Chondrocyte (in vitro differentiated cells): ENCODE results near the gene PTPRN2. TPM values are rescaled to one million over a fixed set of nuclear protein-coding genes. Genes with fewer than 3 reads are reported as not detected.

Experiments
- DNase-seq: peaks from one replicate; pipeline ENCODE4 v3.0.0; 2021; ENCODE audit warnings: mixed read lengths, low spot score
- H3K27ac Mint-ChIP-seq: one replicate; pipeline ENCODE4 v1.8.0; 2021; ENCODE audit warnings: mild to moderate bottlenecking, moderate library complexity, mixed read lengths; ENCODE audit not compliant: unreplicated experiment
- H3K27me3 Mint-ChIP-seq: 2 replicates; pipeline ENCODE4 v1.8.0; 2021; ENCODE audit warnings: low read depth, mixed read lengths
- H3K36me3 Mint-ChIP-seq: 2 replicates; pipeline ENCODE4 v1.8.0; 2021; ENCODE audit warnings: low read depth, mixed read lengths
- H3K4me1 Mint-ChIP-seq: 2 replicates; pipeline ENCODE4 v1.8.0; 2021; ENCODE audit warnings: low read depth, mild to moderate bottlenecking, mixed read lengths
- H3K4me3 Mint-ChIP-seq: one replicate; pipeline ENCODE4 v1.8.0; 2021; ENCODE audit warnings: mild to moderate bottlenecking, moderate library complexity, mixed read lengths; ENCODE audit not compliant: unreplicated experiment
- H3K9me3 Mint-ChIP-seq: 2 replicates; pipeline ENCODE4 v1.8.0; 2021; ENCODE audit warnings: low read depth, mixed read lengths
- CTCF ChIP-seq: fragments of 200-600 bp; sonication (generic); IDR thresholded peaks from 2 replicates; pipeline ENCODE4 v1.5.0; 2021; ENCODE audit warnings: antibody characterized with exemption, mild to moderate bottlenecking, moderate library complexity
- total RNA-seq: library from RNA; stranded (reverse); gene quantifications from 3 replicates; pipeline ENCODE4 v1.2.1, GENCODE V29; 2021

Gene PTPRN2
- total RNA-seq, 1 donor from 2014 or later, result 0.30 TPM

GRCh38 chr7:157832006-157832405 lies 755.6 kb downstream of the PTPRN2 start:
- H3K27ac Mint-ChIP-seq, result no peak overlapping the region
- peaks cover 13% of the 10 kb centered on the region for H3K27me3 Mint-ChIP-seq
- peak; percentile 76 for DNase-seq
- no peaks in the 10 kb centered on the region for H3K9me3 Mint-ChIP-seq
- no peaks in the 10 kb centered on the region for H3K4me1 Mint-ChIP-seq
- H3K4me3 Mint-ChIP-seq, result no peak overlapping the region
- no peaks in the 10 kb centered on the region for H3K36me3 Mint-ChIP-seq
- TF ChIP-seq CTCF, result no peak

GRCh38 chr7:157831143-157831905 lies 756.3 kb downstream of the PTPRN2 start:
- H3K4me3 Mint-ChIP-seq, result no peak overlapping the region
- no peaks in the 10 kb centered on the region for H3K4me1 Mint-ChIP-seq
- peaks cover 13% of the 10 kb centered on the region for H3K27me3 Mint-ChIP-seq
- H3K9me3 Mint-ChIP-seq, result no peaks in the 10 kb centered on the region
- no peak for TF ChIP-seq CTCF
- H3K36me3 Mint-ChIP-seq, result no peaks in the 10 kb centered on the region
- H3K27ac Mint-ChIP-seq, result no peak overlapping the region
- DNase-seq, result peak; percentile 59

GRCh38 chr7:157830331-157830730 lies 757.3 kb downstream of the PTPRN2 start:
- DNase-seq, result peak; percentile 72
- Mint-ChIP-seq H3K4me3 (no peak overlapping the region), H3K27me3 (peaks cover 7% of the 10 kb centered on the region), H3K27ac (no peak overlapping the region), H3K36me3 (no peaks in the 10 kb centered on the region), H3K4me1 (no peaks in the 10 kb centered on the region), H3K9me3 (no peaks in the 10 kb centered on the region)
- no peak for TF ChIP-seq CTCF

GRCh38 chr7:157829491-157829890 lies 758.1 kb downstream of the PTPRN2 start:
- H3K4me1 Mint-ChIP-seq, result no peaks in the 10 kb centered on the region
- H3K36me3 Mint-ChIP-seq, result no peaks in the 10 kb centered on the region
- DNase-seq, result peak; percentile 53
- TF ChIP-seq CTCF, result no peak
- no peak overlapping the region for H3K4me3 Mint-ChIP-seq
- peaks cover 3% of the 10 kb centered on the region for H3K27me3 Mint-ChIP-seq
- no peaks in the 10 kb centered on the region for H3K9me3 Mint-ChIP-seq
- H3K27ac Mint-ChIP-seq, result no peak overlapping the region

GRCh38 chr7:157828881-157829280 lies 758.7 kb downstream of the PTPRN2 start:
- Mint-ChIP-seq H3K36me3 (no peaks in the 10 kb centered on the region), H3K27ac (no peak overlapping the region), H3K27me3 (peaks cover 3% of the 10 kb centered on the region), H3K4me1 (no peaks in the 10 kb centered on the region), H3K9me3 (no peaks in the 10 kb centered on the region), H3K4me3 (no peak overlapping the region)
- no peak for DNase-seq
- no peak for TF ChIP-seq CTCF
